COR-L47 (cell line): Measurements from ENCODE around the gene AK6.
A peak's percentile ranks its signal among the peaks of the same experiment; 100 is the strongest.
"Not testable (repeated sequence)": the region's sequence is repeated elsewhere in the genome, so short reads cannot be mapped to it uniquely, and the experiment has no call there.

ENCODE experiments used
- DNase-seq: peaks from one replicate; lab custom pipeline; 2025; lab: John Stamatoyannopoulos, UW

Gene AK6

GRCh38 chr5:69335341-69335935 lies 33.9 kb downstream of the AK6 start:
- no peak for DNase-seq

GRCh38 chr5:69334793-69335268 lies 34.5 kb downstream of the AK6 start:
- peak; percentile 59 for DNase-seq

GRCh38 chr5:69333668-69334315 lies 35.5 kb downstream of the AK6 start:
- not testable (repeated sequence) for DNase-seq

- no peak for DNase-seq
These were observed 37.5 kb downstream of the AK6 start for GRCh38 chr5:69331528-69332445.

- no peak for DNase-seq
These were observed 39.3 kb downstream of the AK6 start for GRCh38 chr5:69329905-69330489.

GRCh38 chr5:69326365-69326764 lies 43.0 kb downstream of the AK6 start:
- no peak for DNase-seq

- no peak for DNase-seq
These were observed 51.9 kb downstream of the AK6 start for GRCh38 chr5:69317391-69317790.

- DNase-seq = no peak
These were observed 53.3 kb downstream of the AK6 start for GRCh38 chr5:69315972-69316371.

GRCh38 chr5:69313428-69313827 lies 55.9 kb downstream of the AK6 start:
- DNase-seq = no peak

- no peak for DNase-seq
These were observed 56.7 kb downstream of the AK6 start for GRCh38 chr5:69312459-69313160.

GRCh38 chr5:69309380-69309779 lies 59.9 kb downstream of the AK6 start:
- no peak for DNase-seq

GRCh38 chr5:69308046-69308553 lies 61.2 kb downstream of the AK6 start:
- no peak for DNase-seq

- DNase-seq = no peak
These were observed 63.8 kb downstream of the AK6 start for GRCh38 chr5:69305512-69305911.
